Hepatic stellate cell (primary cell): ENCODE measurements around the gene CYP46A1.

ENCODE experiments used
- DNase-seq: peaks from one replicate; pipeline ENCODE4 v3.0.0; 2011; ENCODE audit warnings: low spot score

CYP46A1 gene

GRCh38 chr14:99730876-99731546 is 46.9 kb downstream of the CYP46A1 start:
- no peak for DNase-seq

DNA sequence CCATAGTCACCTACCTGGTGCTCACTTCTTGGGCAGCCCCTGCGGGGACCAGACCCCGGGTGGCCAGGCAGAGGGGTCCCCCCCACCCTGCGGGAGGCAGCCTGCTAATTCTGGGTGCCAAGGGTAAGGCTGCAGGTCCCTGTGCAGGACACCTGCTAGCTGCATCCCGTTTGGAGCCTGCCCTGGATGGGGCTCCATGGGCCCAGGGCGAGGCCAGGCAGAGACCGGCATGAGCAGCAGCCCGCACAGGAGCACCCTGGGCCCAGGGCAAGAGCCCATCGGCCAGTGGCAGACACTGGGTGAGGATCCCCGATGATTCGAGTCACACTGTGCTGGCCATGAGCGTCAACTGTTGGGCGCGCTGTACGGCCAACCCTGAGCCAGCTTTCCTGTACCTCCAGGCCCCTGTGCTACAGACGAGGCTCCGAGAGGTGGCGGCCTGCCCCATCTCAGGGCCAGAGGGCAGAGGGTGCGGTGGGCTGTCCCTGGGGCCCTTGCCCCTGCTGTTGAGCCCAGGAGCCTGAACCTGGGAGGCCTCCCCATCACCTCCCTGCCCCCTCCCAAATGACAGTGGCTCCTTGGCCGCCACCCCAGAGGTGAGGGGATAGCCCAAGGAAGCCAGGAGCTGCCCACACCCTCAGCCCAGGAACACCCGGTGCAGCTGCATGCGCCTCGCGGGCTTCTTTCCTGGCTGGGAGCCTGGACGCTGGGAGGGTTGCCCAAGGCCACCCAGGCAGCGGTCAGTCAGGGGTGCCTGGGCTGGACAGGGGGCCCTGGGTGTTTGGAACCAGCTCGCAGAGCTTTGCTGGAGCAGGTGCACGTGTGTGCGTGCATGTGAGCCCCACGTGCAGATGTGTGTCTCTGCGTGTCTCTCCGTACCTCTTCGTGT is 47.7 kb downstream of the CYP46A1 start:
- DNase-seq, result no peak

GRCh38 chr14:99732436-99733210 is 48.5 kb downstream of the CYP46A1 start:
- DNase-seq, result no peak

GRCh38 chr14:99733211-99733539 is 49.1 kb downstream of the CYP46A1 start:
- no peak for DNase-seq

DNA sequence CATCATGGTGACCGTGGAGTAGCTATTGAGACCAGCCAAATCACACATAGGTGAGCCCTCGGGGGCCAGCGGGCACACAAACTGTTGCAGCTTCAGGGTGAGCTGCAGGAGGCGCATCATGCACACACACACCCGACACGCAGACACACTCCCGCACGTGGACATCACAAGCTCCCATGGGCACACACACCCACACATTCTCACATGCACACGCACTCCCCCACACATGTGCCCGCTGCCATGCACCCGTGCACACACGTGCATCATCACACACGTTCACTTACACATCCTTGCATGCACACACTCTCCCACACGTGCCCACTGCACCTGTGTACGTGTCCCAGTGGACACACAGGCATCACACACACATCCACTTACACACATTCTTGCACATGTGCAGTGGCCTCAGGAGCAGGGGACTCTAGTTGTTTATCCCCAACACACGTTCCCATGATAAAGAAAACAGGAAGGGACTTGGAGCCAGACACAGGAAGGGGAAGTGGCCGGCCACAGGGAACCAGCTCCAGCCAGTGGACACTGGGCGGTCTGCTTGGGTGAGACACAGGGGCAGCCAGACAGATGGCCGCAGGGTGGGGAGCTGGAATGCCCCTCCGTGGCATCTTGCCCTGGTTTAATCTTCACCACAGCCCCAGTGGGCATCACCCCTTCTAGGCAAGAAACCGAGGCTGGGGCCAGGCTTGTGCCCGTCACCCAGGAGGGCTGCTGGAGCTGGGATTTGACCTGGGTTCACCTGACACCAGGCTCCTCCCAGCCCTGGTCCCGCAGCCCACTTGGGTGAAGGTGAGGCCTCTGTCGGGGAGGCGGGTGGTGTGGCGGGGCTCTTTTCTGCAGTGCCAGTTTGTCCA is 49.7 kb downstream of the CYP46A1 start:
- DNase-seq, result no peak

DNA sequence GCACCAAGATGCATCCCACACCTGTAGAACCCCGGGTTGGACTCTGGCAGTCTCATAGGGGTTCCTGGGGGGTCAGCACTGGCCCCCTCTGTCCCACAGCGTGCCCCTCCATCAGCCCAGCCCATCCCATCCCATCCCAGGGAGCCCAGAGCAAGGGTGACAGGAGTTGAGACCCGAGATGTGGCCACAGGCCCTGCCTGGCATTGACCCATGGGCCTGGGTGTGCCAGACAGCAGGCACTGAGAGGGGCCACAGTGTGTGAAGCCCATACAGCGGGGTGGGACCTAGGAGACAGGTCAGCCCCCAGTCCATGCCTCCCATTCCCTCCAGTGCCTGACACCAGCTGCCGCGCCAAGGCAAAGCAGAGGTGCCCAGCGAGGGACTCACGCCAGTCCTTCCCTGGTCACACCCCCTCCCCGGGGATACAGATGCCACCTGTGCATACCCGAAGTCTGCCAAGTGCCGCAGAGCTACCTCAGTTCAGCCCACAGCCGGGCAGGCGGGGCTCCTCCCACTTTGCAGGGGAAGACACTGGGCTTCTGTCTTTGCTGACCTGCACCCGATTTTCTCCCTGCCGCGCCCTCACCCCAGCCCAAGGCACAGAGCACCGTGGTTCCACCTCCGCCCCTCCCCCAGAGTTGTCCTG is 50.4 kb downstream of the CYP46A1 start:
- no peak for DNase-seq

GRCh38 chr14:99735189-99736135 is 51.4 kb downstream of the CYP46A1 start:
- DNase-seq, result no peak

DNA sequence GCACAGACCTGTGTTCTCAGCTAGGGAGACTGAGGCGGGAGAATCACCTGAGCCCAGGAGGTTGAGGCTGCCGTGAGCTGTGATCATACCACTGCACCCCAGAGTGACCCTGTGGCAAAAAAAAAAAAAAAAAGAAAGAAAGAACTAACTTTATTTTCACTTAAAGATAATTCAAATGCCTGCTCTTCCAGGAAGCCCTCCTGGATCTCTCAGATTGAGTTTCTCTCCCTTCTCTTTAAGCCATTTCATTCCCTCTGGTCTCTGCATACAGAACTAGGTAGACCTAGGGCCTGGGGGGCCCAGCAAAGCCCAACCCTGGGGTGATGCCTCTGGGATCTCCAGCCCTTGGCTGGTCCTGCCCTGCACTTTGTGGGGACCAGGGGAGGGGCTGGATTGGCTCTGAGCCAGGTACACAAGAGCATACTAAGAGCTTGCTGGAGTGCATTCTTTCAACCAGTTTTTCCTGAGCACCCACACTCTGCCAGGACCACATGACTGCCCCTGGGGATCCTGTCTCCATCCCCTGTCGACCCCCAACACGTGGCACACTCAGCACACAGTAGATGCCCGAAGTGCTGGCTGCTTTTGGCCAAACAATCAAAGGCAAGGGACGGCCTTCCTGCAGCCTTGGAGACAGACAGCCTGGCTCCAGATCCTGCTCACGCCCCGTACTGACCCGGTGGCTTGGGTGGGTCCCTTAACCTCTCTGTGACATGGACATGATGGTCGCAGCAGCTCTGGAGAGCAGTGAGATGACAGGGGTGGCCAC is 52.7 kb downstream of the CYP46A1 start:
- DNase-seq, result peak; percentile 51

DNA sequence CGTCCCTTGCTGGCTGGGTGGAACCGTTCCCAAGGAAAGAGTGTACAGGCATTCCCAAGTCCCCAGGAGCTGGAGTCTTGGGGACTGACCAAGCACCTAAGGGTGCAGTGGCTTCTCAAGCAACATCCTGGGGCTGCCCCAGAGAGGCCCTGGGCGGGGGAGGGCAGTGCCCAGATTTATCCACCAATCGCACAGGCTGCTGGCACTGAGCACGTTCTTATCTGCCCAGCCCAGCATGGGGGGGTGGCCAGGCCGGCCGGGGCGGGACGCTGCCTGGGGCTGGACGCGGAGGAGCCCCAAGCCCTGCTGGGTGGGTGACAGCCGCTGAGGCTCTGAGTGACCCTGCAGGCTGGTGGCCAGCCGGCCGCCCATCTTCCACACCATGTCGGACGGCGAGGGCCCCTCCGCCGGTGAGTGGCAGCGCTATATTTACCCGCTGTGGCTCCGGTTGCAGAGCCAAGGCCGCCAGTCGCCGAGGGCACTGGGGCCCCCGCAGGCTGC is 53.4 kb downstream of the CYP46A1 start:
- peak; percentile 89 for DNase-seq

- DNase-seq, result peak; percentile 60
Observed at GRCh38 chr14:99737956-99738667, 54.0 kb downstream of the CYP46A1 start.

DNA sequence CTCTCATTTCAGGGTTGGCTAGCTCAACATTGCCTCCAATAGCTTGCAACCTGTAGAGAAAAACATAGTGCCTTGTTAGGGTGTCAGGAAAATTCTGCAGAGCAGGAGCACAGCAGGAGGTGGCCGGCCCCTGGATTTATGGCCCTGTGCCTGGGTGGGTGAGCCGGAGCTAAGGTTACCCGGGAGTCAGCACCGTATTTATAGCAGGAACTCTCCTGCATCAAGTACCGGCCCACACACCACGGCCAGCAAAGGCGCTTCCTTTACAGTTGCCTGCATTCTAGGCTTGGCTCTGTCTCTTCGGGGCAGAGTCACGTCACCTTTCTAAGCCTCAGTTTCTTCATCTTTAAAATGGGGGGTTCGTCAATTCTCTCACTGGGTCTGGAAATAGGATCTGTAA is 56.3 kb downstream of the CYP46A1 start:
- DNase-seq, result no peak

DNA sequence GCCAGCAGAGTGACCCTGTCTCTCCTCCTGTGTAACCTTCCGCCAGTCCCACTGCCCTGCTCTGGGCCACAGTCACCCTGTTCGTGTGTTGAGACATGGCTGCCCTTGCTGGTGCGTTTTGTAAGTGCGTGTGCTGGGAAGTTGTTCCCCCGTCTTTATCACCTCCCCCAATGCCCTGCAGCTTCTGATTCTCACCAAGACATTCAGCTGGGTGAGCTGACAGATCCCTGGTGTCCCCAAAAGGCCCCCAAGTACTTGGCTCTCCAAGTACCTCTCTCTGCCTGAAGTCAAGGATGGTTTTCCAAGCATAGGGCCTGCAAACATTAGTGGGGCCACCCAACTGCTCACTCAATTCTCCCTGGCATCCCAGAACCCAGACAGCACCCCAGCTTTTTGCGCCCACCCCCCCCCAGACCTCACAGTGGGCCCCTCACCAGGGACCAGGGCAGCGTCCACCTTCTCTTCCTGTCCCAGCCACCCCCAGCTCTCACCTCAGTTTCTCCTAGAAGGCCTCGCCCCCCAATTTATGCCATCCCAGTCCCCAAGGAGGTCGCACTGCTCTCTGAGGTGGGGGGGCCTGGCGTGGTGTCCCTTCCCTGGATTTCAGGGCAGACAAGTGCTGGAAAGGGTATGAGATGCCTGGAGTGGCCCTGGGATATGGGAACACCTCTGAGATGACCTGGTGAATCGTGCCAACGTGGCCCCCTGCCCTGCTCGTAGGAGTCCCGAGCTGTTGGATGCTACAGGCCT is 57.3 kb downstream of the CYP46A1 start:
- no peak for DNase-seq

- no peak for DNase-seq
Observed at GRCh38 chr14:99742074-99742473, 58.0 kb downstream of the CYP46A1 start.

GRCh38 chr14:99742509-99743487 is 58.7 kb downstream of the CYP46A1 start:
- DNase-seq, result no peak

DNA sequence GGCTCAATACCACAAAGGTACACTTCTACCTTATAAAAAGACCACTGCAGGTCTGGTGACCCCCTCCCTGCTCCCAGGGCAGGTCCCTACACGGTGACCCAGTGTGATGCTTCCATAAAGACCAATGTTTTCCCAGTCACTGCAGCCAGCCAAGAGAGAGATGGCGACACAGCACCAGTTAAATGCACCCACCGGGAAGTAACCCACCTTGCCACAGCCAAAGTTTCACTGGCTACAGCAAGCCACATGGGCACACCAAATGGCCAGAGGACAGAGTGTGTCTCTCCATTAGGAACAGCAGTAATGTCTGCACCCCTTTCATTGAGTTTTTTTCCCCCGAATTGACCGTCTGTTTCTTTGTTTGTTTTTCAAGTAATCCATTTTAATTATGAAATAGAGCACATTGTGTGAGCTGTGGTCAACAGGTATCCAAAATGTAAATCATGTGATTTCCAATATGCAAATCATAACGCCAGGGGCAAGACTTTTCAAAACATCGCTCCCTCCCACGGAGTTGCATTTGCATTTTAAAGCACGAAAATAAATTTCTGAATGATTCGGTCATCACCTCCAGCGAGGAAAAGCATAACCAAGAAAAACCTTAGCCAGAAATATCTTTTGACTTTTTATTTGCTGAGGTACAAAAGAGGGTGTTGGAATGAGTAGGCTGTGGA is 60.2 kb downstream of the CYP46A1 start:
- no peak for DNase-seq

- no peak for DNase-seq
Observed at GRCh38 chr14:99744873-99745224, 60.8 kb downstream of the CYP46A1 start.
